CD4-positive, CD25-positive, alpha-beta regulatory T cell (primary cell): ENCODE results near the gene DCAF16. TPM values are rescaled to one million over a fixed set of nuclear protein-coding genes. Genes with fewer than 3 reads are reported as not detected.

ENCODE experiments used
- ATAC-seq, 2 donors: fragments of 150-1000 bp; cut with Tn5 transposase; one replicate each; pipeline ENCODE4 v1.10.0; 2021; ENCODE audit warnings: low read depth in 2 of 2, moderate number of reproducible peaks in 2 of 2, moderate library complexity in 1 of 2
- DNase-seq, 3 donors: peaks; one replicate each; pipeline versions ENCODE4 v3.0.0 to v3.0.0-alpha.2; 2012 to 2022; ENCODE audit warnings: mixed read lengths in 1 of 3
- H3K27ac ChIP-seq: one replicate; pipeline ENCODE4 v1.7.0; 2013; ENCODE audit warnings: mild to moderate bottlenecking, low read length; ENCODE audit not compliant: insufficient read depth, poor library complexity, severe bottlenecking
- H3K27me3 ChIP-seq: one replicate; pipeline ENCODE4 v1.7.0; 2013; ENCODE audit warnings: low read length; ENCODE audit not compliant: control insufficient read depth, insufficient read depth
- H3K36me3 ChIP-seq: one replicate; pipeline ENCODE4 v1.7.0; 2013; ENCODE audit warnings: mild to moderate bottlenecking, low read length, moderate library complexity; ENCODE audit not compliant: control insufficient read depth, insufficient read depth
- H3K4me1 ChIP-seq: 2 replicates; pipeline ENCODE4 v1.7.0; 2013; ENCODE audit warnings: mild to moderate bottlenecking, low read length; ENCODE audit not compliant: insufficient read depth, control insufficient read depth, poor library complexity, severe bottlenecking
- H3K4me3 ChIP-seq: one replicate; pipeline ENCODE4 v1.7.0; 2013; ENCODE audit warnings: low read depth, mild to moderate bottlenecking, low read length, moderate library complexity
- H3K9me3 ChIP-seq, 2 experiments: 1 replicate in 1 of 2; 2 replicates in 1 of 2; pipeline ENCODE4 v1.7.0; 2013; ENCODE audit warnings: low read length in 2 of 2, mild to moderate bottlenecking in 1 of 2, moderate library complexity in 1 of 2; ENCODE audit not compliant: control insufficient read depth in 2 of 2
- H3K27ac Mint-ChIP-seq, 3 donors: one replicate each; pipeline ENCODE4 v1.8.0; 2020 to 2022; ENCODE audit warnings: mild to moderate bottlenecking in 3 of 3, mixed read lengths in 3 of 3, moderate library complexity in 2 of 3
- H3K27me3 Mint-ChIP-seq: one replicate; pipeline ENCODE4 v1.8.0; 2022; ENCODE audit warnings: mild to moderate bottlenecking, mixed read lengths
- H3K36me3 Mint-ChIP-seq: one replicate; pipeline ENCODE4 v1.8.0; 2020; ENCODE audit warnings: mixed read lengths
- H3K4me1 Mint-ChIP-seq, 4 donors: one replicate each; pipeline ENCODE4 v1.8.0; 2020 to 2022; ENCODE audit warnings: mixed read lengths in 4 of 4, mild to moderate bottlenecking in 1 of 4
- H3K4me3 Mint-ChIP-seq, 4 donors: one replicate each; pipeline ENCODE4 v1.8.0; 2020 to 2022; ENCODE audit warnings: mild to moderate bottlenecking in 4 of 4, mixed read lengths in 4 of 4, moderate library complexity in 3 of 4
- H3K9me3 Mint-ChIP-seq, 7 donors: one replicate each; pipeline ENCODE4 v1.8.0; 2020 to 2022; ENCODE audit warnings: mixed read lengths in 7 of 7, mild to moderate bottlenecking in 3 of 7, moderate library complexity in 2 of 7
- polyA plus RNA-seq, 4 donors: library from polyadenylated mRNA; unstranded; fragments of 300-500 nt; fragmentation: Illumina TruSeq; gene quantifications; one replicate each; pipeline ENCODE4 v1.2.3, GENCODE V29; 2021
- total RNA-seq: library from RNA; stranded (reverse); gene quantifications from one replicate; pipeline ENCODE4 v1.2.3, GENCODE V29; 2022

The DCAF16 gene
- total and polyA plus RNA-seq, 5 donors from 2014 or later = 16.8 to 82.3 (median 18.2) TPM

- Histone ChIP-seq H3K36me3 (no peaks in the 10 kb centered on the region), H3K27me3 (peaks cover 2% of the 10 kb centered on the region), H3K27ac (no peak overlapping the region), H3K9me3 (no peaks in the 10 kb centered on the region), H3K4me1 (no peaks in the 10 kb centered on the region), H3K4me3 (no peak overlapping the region)
- DNase-seq (no peak), ATAC-seq (no peak)
- Mint-ChIP-seq H3K9me3 (peaks cover 0 to 6% (median 0%) of the 10 kb centered on the region in 7 donors), H3K27me3 (peaks cover 6% of the 10 kb centered on the region), H3K4me3 (no peak overlapping the region), H3K4me1 (peaks cover 0 to 6% (median 2%) of the 10 kb centered on the region in 4 donors), H3K36me3 (no peaks in the 10 kb centered on the region), H3K27ac (no peak overlapping the region)
Measured at GRCh38 chr4:17769406-17770174, 41.0 kb downstream of the DCAF16 start.

GRCh38 chr4:17766826-17767458, 43.6 kb downstream of the DCAF16 start:
- Histone ChIP-seq H3K4me1 (no peaks in the 10 kb centered on the region), H3K36me3 (no peaks in the 10 kb centered on the region), H3K4me3 (no peak overlapping the region), H3K27ac (no peak overlapping the region), H3K9me3 (no peaks in the 10 kb centered on the region), H3K27me3 (no peaks in the 10 kb centered on the region)
- ATAC-seq (no peak), DNase-seq (no peak)
- no peak overlapping the region for H3K4me3 Mint-ChIP-seq
- H3K27me3 Mint-ChIP-seq = peaks cover 6% of the 10 kb centered on the region
- no peaks in the 10 kb centered on the region for H3K36me3 Mint-ChIP-seq
- no peak overlapping the region for H3K27ac Mint-ChIP-seq
- H3K4me1 Mint-ChIP-seq = peaks cover 0 to 6% (median 2%) of the 10 kb centered on the region in 4 donors
- H3K9me3 Mint-ChIP-seq = peaks cover 0 to 6% (median 0%) of the 10 kb centered on the region in 7 donors

GRCh38 chr4:17765514-17766286, 44.9 kb downstream of the DCAF16 start:
- no peak for DNase-seq
- Histone ChIP-seq H3K4me3 (no peak overlapping the region), H3K27me3 (no peaks in the 10 kb centered on the region), H3K4me1 (no peaks in the 10 kb centered on the region), H3K36me3 (no peaks in the 10 kb centered on the region), H3K9me3 (no peaks in the 10 kb centered on the region), H3K27ac (no peak overlapping the region)
- Mint-ChIP-seq H3K4me1 (peaks cover 0 to 6% (median 2%) of the 10 kb centered on the region in 4 donors), H3K9me3 (peaks cover 0 to 6% (median 0%) of the 10 kb centered on the region in 7 donors), H3K4me3 (peak overlapping the region in 1 of 4 donors; percentile 21), H3K27me3 (peaks cover 6% of the 10 kb centered on the region), H3K27ac (no peak overlapping the region), H3K36me3 (no peaks in the 10 kb centered on the region)
- ATAC-seq = no peak

GRCh38 chr4:17763931-17764330, 46.6 kb downstream of the DCAF16 start:
- no peak for DNase-seq
- Histone ChIP-seq H3K4me3 (no peak overlapping the region), H3K4me1 (no peaks in the 10 kb centered on the region), H3K36me3 (no peaks in the 10 kb centered on the region), H3K27ac (no peak overlapping the region), H3K9me3 (no peaks in the 10 kb centered on the region), H3K27me3 (no peaks in the 10 kb centered on the region)
- H3K4me1 Mint-ChIP-seq = peaks cover 0 to 6% (median 2%) of the 10 kb centered on the region in 4 donors
- no peak overlapping the region for H3K27ac Mint-ChIP-seq
- ATAC-seq = no peak
- H3K9me3 Mint-ChIP-seq = peaks cover 0 to 6% (median 0%) of the 10 kb centered on the region in 7 donors
- H3K36me3 Mint-ChIP-seq = no peaks in the 10 kb centered on the region
- no peak overlapping the region for H3K4me3 Mint-ChIP-seq
- no peaks in the 10 kb centered on the region for H3K27me3 Mint-ChIP-seq

GRCh38 chr4:17763416-17763815, 47.1 kb downstream of the DCAF16 start:
- Mint-ChIP-seq H3K4me3 (no peak overlapping the region), H3K36me3 (no peaks in the 10 kb centered on the region), H3K27ac (no peak overlapping the region), H3K27me3 (no peaks in the 10 kb centered on the region), H3K4me1 (peaks cover 0 to 6% (median 2%) of the 10 kb centered on the region in 4 donors), H3K9me3 (peaks cover 0 to 6% (median 0%) of the 10 kb centered on the region in 7 donors)
- H3K27me3 ChIP-seq = no peaks in the 10 kb centered on the region
- H3K36me3 ChIP-seq = no peaks in the 10 kb centered on the region
- H3K9me3 ChIP-seq = no peaks in the 10 kb centered on the region
- H3K27ac ChIP-seq = no peak overlapping the region
- no peak for ATAC-seq
- no peaks in the 10 kb centered on the region for H3K4me1 ChIP-seq
- no peak for DNase-seq
- H3K4me3 ChIP-seq = no peak overlapping the region

- Mint-ChIP-seq H3K27me3 (no peaks in the 10 kb centered on the region), H3K9me3 (peaks cover 0 to 6% (median 0%) of the 10 kb centered on the region in 7 donors), H3K36me3 (no peaks in the 10 kb centered on the region), H3K4me1 (peaks cover 0 to 6% (median 2%) of the 10 kb centered on the region in 4 donors), H3K27ac (no peak overlapping the region), H3K4me3 (no peak overlapping the region)
- peak in 1 of 3 donors; percentile 16 for DNase-seq
- Histone ChIP-seq H3K4me3 (no peak overlapping the region), H3K9me3 (no peaks in the 10 kb centered on the region), H3K27me3 (no peaks in the 10 kb centered on the region), H3K36me3 (no peaks in the 10 kb centered on the region), H3K4me1 (no peaks in the 10 kb centered on the region), H3K27ac (no peak overlapping the region)
- ATAC-seq = no peak
Measured at GRCh38 chr4:17762726-17763125, 47.8 kb downstream of the DCAF16 start.

GRCh38 chr4:17761062-17761461, 49.5 kb downstream of the DCAF16 start:
- Mint-ChIP-seq H3K36me3 (no peaks in the 10 kb centered on the region), H3K4me3 (no peak overlapping the region), H3K27ac (peak overlapping the region in 1 of 3 donors; percentile 18), H3K27me3 (no peaks in the 10 kb centered on the region), H3K4me1 (peaks cover 0 to 6% (median 1%) of the 10 kb centered on the region in 4 donors), H3K9me3 (peaks cover 0 to 4% (median 0%) of the 10 kb centered on the region in 7 donors)
- ATAC-seq (no peak), DNase-seq (no peak)
- Histone ChIP-seq H3K36me3 (no peaks in the 10 kb centered on the region), H3K27ac (no peak overlapping the region), H3K9me3 (no peaks in the 10 kb centered on the region), H3K4me1 (no peaks in the 10 kb centered on the region), H3K4me3 (no peak overlapping the region), H3K27me3 (no peaks in the 10 kb centered on the region)
